Calu3 (cell line): ENCODE data around the gene TXN2. TPM values are rescaled to one million over a fixed set of nuclear protein-coding genes. Genes with fewer than 3 reads are reported as not detected.

ENCODE experiments used
- BruUV-seq: library from RNA; stranded (reverse); fragments of 400-500 nt; replicated peaks from 2 replicates; lab custom pipeline; 2021; lab: Mats Ljungman, UMichigan
- CTCF ChIA-PET: fragments of 300-600 bp; sonication (Branson Sonifier 250); formaldehyde crosslinking; loops from one replicate; lab custom pipeline; 2022; ENCODE audit warnings: antibody characterized with exemption; lab: Charles Lee
- DNase-seq: peaks from one replicate; pipeline ENCODE4 v3.0.0; 2022
- H3K27ac Mint-ChIP-seq: one replicate; pipeline ENCODE4 v1.8.0; 2022; ENCODE audit warnings: mixed read lengths; ENCODE audit not compliant: unreplicated experiment
- H3K27me3 Mint-ChIP-seq: one replicate; pipeline ENCODE4 v1.8.0; 2022; ENCODE audit warnings: mixed read lengths; ENCODE audit not compliant: unreplicated experiment
- H3K36me3 Mint-ChIP-seq: one replicate; pipeline ENCODE4 v1.8.0; 2022; ENCODE audit warnings: mild to moderate bottlenecking, moderate library complexity, mixed read lengths; ENCODE audit not compliant: insufficient read depth, unreplicated experiment
- H3K4me1 Mint-ChIP-seq: one replicate; pipeline ENCODE4 v1.8.0; 2022; ENCODE audit warnings: mild to moderate bottlenecking, low read depth, mixed read lengths; ENCODE audit not compliant: unreplicated experiment
- H3K4me3 Mint-ChIP-seq: one replicate; pipeline ENCODE4 v1.8.0; 2022; ENCODE audit warnings: mild to moderate bottlenecking, low read depth, moderate library complexity, mixed read lengths; ENCODE audit not compliant: unreplicated experiment
- H3K9me3 Mint-ChIP-seq: one replicate; pipeline ENCODE4 v1.8.0; 2022; ENCODE audit warnings: low read depth, mixed read lengths; ENCODE audit not compliant: unreplicated experiment
- intact Hi-C: fragments of 100-400 bp; cut with micrococcal nuclease; formaldehyde crosslinking; loops from one replicate; pipeline ENCODE4 v1.10.0; 2022; ENCODE audit not compliant: unreplicated experiment
- total RNA-seq: library from RNA; stranded (reverse); gene quantifications from 2 replicates; pipeline ENCODE4 v1.2.3, GENCODE V29; 2022
- TF ChIP-seq, protein P1 (sequence below): fragments of 200-600 bp; IDR thresholded peaks from one replicate; pipeline ENCODE4 v1.8.0; 2022; ENCODE audit warnings: antibody characterized with exemption; ENCODE audit not compliant: unreplicated experiment

Gene TXN2
- total RNA-seq, 1 experiment from 2014 or later: 58.4 TPM

DNA sequence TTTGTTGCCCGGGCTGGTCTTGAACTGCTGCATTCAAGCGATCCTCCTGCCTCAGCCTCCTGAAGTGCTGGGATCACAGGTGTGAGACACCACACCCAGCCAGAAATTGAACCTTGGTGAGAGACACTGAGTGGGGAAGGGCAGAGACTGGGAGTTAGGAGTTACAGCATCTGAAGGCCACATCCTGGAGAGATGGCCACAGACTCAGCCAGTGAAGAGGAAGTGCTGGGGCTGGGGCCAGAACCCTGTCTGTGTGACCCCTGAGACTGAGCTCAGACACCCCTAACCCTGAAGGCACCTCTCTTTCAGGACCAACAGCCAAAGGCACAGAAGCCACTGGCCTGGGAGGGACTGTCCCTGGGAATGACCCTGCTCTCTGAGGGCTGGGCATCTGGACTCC, 33.8 kb downstream of the TXN2 start:
- Mint-ChIP-seq H3K27me3 (no peaks in the 10 kb centered on the region), H3K9me3 (no peaks in the 10 kb centered on the region), H3K36me3 (peaks cover 7% of the 10 kb centered on the region), H3K4me3 (no peak overlapping the region), H3K27ac (no peak overlapping the region), H3K4me1 (peaks cover 13% of the 10 kb centered on the region)
- TF ChIP-seq, protein P1, sequence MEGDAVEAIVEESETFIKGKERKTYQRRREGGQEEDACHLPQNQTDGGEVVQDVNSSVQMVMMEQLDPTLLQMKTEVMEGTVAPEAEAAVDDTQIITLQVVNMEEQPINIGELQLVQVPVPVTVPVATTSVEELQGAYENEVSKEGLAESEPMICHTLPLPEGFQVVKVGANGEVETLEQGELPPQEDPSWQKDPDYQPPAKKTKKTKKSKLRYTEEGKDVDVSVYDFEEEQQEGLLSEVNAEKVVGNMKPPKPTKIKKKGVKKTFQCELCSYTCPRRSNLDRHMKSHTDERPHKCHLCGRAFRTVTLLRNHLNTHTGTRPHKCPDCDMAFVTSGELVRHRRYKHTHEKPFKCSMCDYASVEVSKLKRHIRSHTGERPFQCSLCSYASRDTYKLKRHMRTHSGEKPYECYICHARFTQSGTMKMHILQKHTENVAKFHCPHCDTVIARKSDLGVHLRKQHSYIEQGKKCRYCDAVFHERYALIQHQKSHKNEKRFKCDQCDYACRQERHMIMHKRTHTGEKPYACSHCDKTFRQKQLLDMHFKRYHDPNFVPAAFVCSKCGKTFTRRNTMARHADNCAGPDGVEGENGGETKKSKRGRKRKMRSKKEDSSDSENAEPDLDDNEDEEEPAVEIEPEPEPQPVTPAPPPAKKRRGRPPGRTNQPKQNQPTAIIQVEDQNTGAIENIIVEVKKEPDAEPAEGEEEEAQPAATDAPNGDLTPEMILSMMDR: no peak
- CTCF ChIA-PET: no interaction called here
- no TSS peak for BruUV-seq
- DNase-seq: no peak
- intact Hi-C loops: no loop called here

DNA sequence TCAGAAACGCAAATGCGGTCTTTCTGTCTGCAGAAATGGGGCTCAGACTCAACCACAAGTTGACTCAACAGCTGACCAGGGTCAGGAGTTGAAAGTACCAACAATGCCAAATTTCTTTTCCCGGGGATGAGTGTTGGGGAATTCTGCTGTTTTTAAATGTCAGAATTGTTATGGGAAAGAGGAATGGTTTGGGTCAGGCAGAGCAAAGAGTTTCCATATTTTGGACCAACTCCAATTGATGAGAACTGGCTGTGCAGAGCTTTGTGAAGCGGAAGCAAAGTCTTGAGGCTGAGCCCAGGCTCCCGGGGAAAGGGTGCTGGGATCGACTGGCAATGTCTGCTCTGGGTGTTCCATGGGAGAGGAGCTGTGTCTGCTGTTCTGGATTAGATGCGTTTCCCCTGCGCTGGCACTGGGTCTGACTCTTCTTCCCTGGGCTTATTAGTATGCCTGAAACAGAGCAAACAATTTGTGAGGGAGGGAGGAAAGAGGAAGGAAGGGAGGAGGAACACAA, 36.2 kb downstream of the TXN2 start:
- Mint-ChIP-seq H3K4me1 (peaks cover 4% of the 10 kb centered on the region), H3K4me3 (no peak overlapping the region), H3K36me3 (no peaks in the 10 kb centered on the region), H3K27me3 (no peaks in the 10 kb centered on the region), H3K27ac (no peak overlapping the region), H3K9me3 (no peaks in the 10 kb centered on the region)
- CTCF ChIA-PET: no interaction called here
- no peak for DNase-seq
- intact Hi-C loops: no loop called here
- BruUV-seq: no TSS peak
- TF ChIP-seq, protein P1: no peak

DNA sequence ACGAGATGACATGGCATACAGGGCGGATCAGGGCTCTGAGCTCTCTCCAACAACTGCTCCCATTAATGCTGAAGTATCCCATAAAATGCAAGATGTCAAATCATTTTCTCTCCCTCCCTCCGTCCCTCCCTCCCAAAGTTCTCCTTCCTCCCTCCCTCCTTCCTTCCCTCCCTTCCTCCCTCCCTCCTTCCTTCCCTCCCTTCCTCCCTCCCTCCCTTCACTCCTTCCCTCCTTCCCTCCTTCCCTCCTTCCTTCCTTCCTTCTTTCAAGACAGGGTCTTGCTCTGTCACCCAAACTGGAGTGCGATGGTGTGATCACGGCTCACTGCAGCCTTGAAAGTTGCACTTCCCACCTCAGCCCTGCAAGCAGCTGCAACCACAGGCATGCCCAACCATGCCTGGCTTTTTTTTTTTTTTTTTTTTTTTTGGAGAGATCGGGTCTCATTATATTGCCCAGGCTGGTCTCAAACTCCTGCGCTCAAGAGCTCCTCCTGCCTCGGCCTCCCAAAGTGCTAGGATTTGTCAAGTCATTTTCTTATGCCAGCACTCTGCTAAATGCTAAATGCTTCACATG, 38.2 kb downstream of the TXN2 start:
- intact Hi-C loops: no loop called here
- no peak for DNase-seq
- H3K27me3 Mint-ChIP-seq: no peaks in the 10 kb centered on the region
- H3K4me3 Mint-ChIP-seq: no peak overlapping the region
- CTCF ChIA-PET: no interaction called here
- H3K9me3 Mint-ChIP-seq: no peaks in the 10 kb centered on the region
- H3K36me3 Mint-ChIP-seq: no peaks in the 10 kb centered on the region
- no peak overlapping the region for H3K27ac Mint-ChIP-seq
- TF ChIP-seq, protein P1: no peak
- H3K4me1 Mint-ChIP-seq: peaks cover 14% of the 10 kb centered on the region
- BruUV-seq: no TSS peak

DNA sequence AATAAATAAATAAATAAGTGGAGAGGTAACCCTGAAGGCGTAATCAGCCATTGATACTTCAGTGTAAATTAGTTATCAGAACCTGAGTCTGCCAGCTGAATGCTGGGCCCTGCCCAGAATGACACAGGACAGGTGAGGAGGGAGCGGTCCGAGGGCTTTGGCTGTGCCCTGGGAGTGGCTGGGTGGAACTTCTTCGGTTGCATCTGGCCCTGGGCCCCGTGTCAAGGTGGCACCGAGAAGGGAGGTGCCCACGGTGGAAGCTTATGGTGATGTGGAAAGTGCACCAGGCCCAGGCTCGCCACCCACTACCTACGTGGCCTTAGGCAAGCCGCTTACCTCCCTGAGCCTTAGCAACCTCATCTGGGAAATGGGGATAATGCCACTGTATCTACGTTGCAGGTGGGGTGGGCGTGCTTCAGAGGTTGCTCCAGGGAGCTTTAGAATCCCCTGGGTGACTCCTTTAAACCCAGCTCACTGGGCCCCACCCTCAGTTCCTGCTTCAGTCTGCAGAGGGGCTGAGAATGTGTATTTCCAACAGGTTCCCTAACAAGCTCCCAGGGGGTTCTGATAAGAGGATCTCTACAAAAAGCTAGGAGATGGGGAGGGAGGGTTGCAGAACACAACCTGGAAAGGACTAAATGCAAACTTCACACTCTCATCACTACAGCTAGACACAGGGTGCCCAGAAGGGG, 38.8 kb downstream of the TXN2 start:
- CTCF ChIA-PET: no interaction called here
- Mint-ChIP-seq H3K27ac (no peak overlapping the region), H3K36me3 (no peaks in the 10 kb centered on the region), H3K4me3 (no peak overlapping the region), H3K4me1 (peaks cover 14% of the 10 kb centered on the region), H3K27me3 (no peaks in the 10 kb centered on the region), H3K9me3 (no peaks in the 10 kb centered on the region)
- TF ChIP-seq, protein P1: no peak
- intact Hi-C loops: no loop called here
- DNase-seq: no peak
- BruUV-seq: no TSS peak
